ENCODE results near the gene DND1. TPM values are rescaled to one million over a fixed set of nuclear protein-coding genes. Genes with fewer than 3 reads are reported as not detected.
"Not testable (repeated sequence)": the region's sequence is repeated elsewhere in the genome, so short reads cannot be mapped to it uniquely, and the experiment has no call there.

Gene DND1
- polyA plus RNA-seq, 3 donors = 2.3 TPM; not detected in 2

DNA sequence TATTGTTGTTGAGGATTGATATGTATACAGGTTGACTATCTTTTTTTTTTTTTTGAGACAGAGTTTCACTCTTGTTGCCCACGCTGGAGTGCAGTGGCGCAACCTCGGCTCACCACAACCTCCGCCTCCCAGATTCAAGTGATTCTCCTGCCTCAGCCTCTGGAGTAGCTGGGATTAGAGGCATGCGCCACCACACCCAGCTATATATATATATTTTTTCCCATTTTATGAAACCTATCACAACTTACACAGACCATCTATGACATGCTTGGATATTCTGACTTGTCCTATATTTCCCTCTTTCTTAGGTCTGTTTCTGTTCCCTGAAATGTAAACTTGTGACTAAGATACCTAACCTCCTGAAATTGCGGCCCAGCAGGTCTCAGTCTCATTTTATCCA lies 45.4 kb downstream of the DND1 start:
- intact Hi-C loops (cut with micrococcal nuclease) = no loop called here
- Mint-ChIP-seq H3K27me3 (ENCODE audit: low read depth in 3 of 3) (peaks cover 0 to 2% (median 0%) of the 10 kb centered on the region in 3 donors), H3K27ac (peak overlapping the region; percentile 34 to 78 (median 61)), H3K4me3 (peak overlapping the region; percentile 64 to 100), H3K9me3 (peaks cover 4 to 17% (median 12%) of the 10 kb centered on the region in 7 donors), H3K4me1 (peaks cover 48% of the 10 kb centered on the region), H3K36me3 (peaks cover 35 to 54% of the 10 kb centered on the region in 2 donors)
- WGBS (ENCODE audit: insufficient coverage) = 100% methylated on average over 1 of the region's 6 CpGs
- Histone ChIP-seq H2AFZ (ENCODE audit: insufficient read depth, low read depth, low read length, poor library complexity, severe bottlenecking) (no peak overlapping the region), H3K27me3 (ENCODE audit: control insufficient read depth in 2 of 2, insufficient read depth in 2 of 2, low read length in 2 of 2) (no peaks in the 10 kb centered on the region), H3K27ac (ENCODE audit: low read depth in 1 of 2, low read length in 2 of 2) (peak overlapping the region in 1 of 2 donors; percentile 65), H3K4me2 (replicated peaks; ENCODE audit: extremely low read depth, low read length, poor library complexity, severe bottlenecking) (peak overlapping the region; percentile 100), H3K9ac (ENCODE audit: insufficient read depth, low read length, poor library complexity, severe bottlenecking) (no peak overlapping the region), H3K4me3 (replicated peaks in 1 of 3; ENCODE audit: low read depth in 2 of 3, low read length in 3 of 3) (peak overlapping the region in 1 of 3 experiments; percentile 97), H4K20me1 (ENCODE audit: insufficient read depth, low read length) (peaks cover 26% of the 10 kb centered on the region), H3K9me3 (replicated peaks in 1 of 2; ENCODE audit: control insufficient read depth in 1 of 2, insufficient read depth in 1 of 2, low read length in 2 of 2) (peaks cover 0 to 10% of the 10 kb centered on the region in 2 donors), H3K36me3 (replicated peaks in 1 of 2; ENCODE audit: control insufficient read depth in 1 of 2, insufficient read depth in 2 of 2, low read length in 2 of 2) (peaks cover 14 to 24% of the 10 kb centered on the region in 2 donors), H3K79me2 (ENCODE audit: insufficient read depth, low read length) (peaks cover 42% of the 10 kb centered on the region), H3K4me1 (ENCODE audit: control insufficient read depth in 1 of 2, insufficient read depth in 2 of 2, low read length in 2 of 2) (peaks cover 22 to 45% of the 10 kb centered on the region in 2 donors)
- DNase-seq = no peak
- TF ChIP-seq, protein P1, sequence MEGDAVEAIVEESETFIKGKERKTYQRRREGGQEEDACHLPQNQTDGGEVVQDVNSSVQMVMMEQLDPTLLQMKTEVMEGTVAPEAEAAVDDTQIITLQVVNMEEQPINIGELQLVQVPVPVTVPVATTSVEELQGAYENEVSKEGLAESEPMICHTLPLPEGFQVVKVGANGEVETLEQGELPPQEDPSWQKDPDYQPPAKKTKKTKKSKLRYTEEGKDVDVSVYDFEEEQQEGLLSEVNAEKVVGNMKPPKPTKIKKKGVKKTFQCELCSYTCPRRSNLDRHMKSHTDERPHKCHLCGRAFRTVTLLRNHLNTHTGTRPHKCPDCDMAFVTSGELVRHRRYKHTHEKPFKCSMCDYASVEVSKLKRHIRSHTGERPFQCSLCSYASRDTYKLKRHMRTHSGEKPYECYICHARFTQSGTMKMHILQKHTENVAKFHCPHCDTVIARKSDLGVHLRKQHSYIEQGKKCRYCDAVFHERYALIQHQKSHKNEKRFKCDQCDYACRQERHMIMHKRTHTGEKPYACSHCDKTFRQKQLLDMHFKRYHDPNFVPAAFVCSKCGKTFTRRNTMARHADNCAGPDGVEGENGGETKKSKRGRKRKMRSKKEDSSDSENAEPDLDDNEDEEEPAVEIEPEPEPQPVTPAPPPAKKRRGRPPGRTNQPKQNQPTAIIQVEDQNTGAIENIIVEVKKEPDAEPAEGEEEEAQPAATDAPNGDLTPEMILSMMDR (IDR thresholded peaks at IDR 0.05) = no peak

DNA sequence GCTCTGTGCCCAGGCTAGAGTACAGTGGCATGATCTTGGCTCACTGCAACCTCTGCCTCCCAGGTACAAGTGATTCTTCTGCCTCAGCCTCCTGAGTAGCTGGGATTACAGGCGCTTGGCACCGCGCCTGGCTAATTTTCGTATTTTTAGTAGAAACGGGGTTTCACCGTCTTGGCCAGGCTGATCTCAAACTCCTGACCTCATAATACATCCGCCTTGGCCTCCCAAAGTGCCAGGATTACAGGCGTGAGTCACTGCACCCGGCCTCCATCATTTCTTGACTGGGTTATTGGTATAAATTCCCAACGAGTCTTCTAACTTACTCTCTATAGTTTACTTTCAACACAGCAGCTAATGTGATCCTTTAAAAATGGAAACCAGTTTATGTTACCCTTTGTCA lies 48.5 kb downstream of the DND1 start:
- peak overlapping the region in 1 of 2 donors; percentile 17 for H3K27ac ChIP-seq (ENCODE audit: low read depth in 1 of 2, low read length in 2 of 2)
- Mint-ChIP-seq H3K4me1 (peaks cover 54% of the 10 kb centered on the region), H3K27ac (peak overlapping the region in 2 of 7 donors; percentile 5 to 25), H3K36me3 (peaks cover 15 to 31% of the 10 kb centered on the region in 2 donors), H3K9me3 (peaks cover 0 to 15% (median 7%) of the 10 kb centered on the region in 7 donors)
- H3K27me3 Mint-ChIP-seq (ENCODE audit: low read depth in 3 of 3); H4K20me1 ChIP-seq (ENCODE audit: insufficient read depth, low read length); H3K27me3 ChIP-seq (ENCODE audit: control insufficient read depth in 2 of 2, insufficient read depth in 2 of 2, low read length in 2 of 2); H3K4me3 ChIP-seq (replicated peaks in 1 of 3; ENCODE audit: low read depth in 2 of 3, low read length in 3 of 3); DNase-seq; H3K4me2 ChIP-seq (replicated peaks; ENCODE audit: extremely low read depth, low read length, poor library complexity, severe bottlenecking); intact Hi-C loops (cut with micrococcal nuclease); H3K36me3 ChIP-seq (replicated peaks in 1 of 2; ENCODE audit: control insufficient read depth in 1 of 2, insufficient read depth in 2 of 2, low read length in 2 of 2); H2AFZ ChIP-seq (ENCODE audit: insufficient read depth, low read depth, low read length, poor library complexity, severe bottlenecking); H3K9ac ChIP-seq (ENCODE audit: insufficient read depth, low read length, poor library complexity, severe bottlenecking); H3K4me3 Mint-ChIP-seq: not testable (repeated sequence)
- 90% methylated on average over 7 of the region's 10 CpGs for WGBS (ENCODE audit: insufficient coverage)
- peaks cover 0 to 10% of the 10 kb centered on the region in 2 donors for H3K9me3 ChIP-seq (replicated peaks in 1 of 2; ENCODE audit: control insufficient read depth in 1 of 2, insufficient read depth in 1 of 2, low read length in 2 of 2)
- peaks cover 30 to 43% of the 10 kb centered on the region in 2 donors for H3K4me1 ChIP-seq (ENCODE audit: control insufficient read depth in 1 of 2, insufficient read depth in 2 of 2, low read length in 2 of 2)
- H3K79me2 ChIP-seq (ENCODE audit: insufficient read depth, low read length) = peaks cover 11% of the 10 kb centered on the region

DNA sequence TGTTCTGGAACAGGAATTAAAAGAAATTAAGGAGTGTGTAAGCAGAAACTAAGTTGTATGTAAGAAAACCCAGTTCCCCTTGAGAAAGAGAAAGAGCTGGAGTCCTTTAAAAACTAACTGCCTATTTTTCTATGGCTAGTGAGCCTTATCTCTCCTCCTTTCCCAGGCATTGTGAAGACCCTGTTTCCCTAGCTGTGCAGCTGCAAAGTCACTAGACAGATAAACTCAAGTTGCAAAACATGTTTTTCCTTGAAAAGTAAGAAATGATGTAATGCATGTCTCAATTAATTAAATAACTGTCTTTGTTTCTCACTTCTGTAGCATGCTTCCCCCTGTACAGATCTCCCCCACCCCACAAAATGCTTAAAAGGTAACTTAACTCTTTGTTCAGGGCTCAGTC lies 50.3 kb downstream of the DND1 start:
- Mint-ChIP-seq H3K9me3 (peaks cover 4 to 12% (median 4%) of the 10 kb centered on the region in 7 donors), H3K36me3 (peaks cover 18 to 22% of the 10 kb centered on the region in 2 donors), H3K27ac (peak overlapping the region in 4 of 7 donors; percentile 5 to 77 (median 50)), H3K4me1 (peaks cover 41% of the 10 kb centered on the region)
- H3K27ac ChIP-seq (ENCODE audit: low read depth in 1 of 2, low read length in 2 of 2); H3K4me2 ChIP-seq (replicated peaks; ENCODE audit: extremely low read depth, low read length, poor library complexity, severe bottlenecking); H4K20me1 ChIP-seq (ENCODE audit: insufficient read depth, low read length); DNase-seq; H3K4me3 Mint-ChIP-seq; intact Hi-C loops (cut with micrococcal nuclease); H3K9ac ChIP-seq (ENCODE audit: insufficient read depth, low read length, poor library complexity, severe bottlenecking); H3K9me3 ChIP-seq (replicated peaks in 1 of 2; ENCODE audit: control insufficient read depth in 1 of 2, insufficient read depth in 1 of 2, low read length in 2 of 2); H3K36me3 ChIP-seq (replicated peaks in 1 of 2; ENCODE audit: control insufficient read depth in 1 of 2, insufficient read depth in 2 of 2, low read length in 2 of 2); H3K79me2 ChIP-seq (ENCODE audit: insufficient read depth, low read length); H2AFZ ChIP-seq (ENCODE audit: insufficient read depth, low read depth, low read length, poor library complexity, severe bottlenecking); H3K27me3 Mint-ChIP-seq (ENCODE audit: low read depth in 3 of 3); H3K27me3 ChIP-seq (ENCODE audit: control insufficient read depth in 2 of 2, insufficient read depth in 2 of 2, low read length in 2 of 2): not testable (repeated sequence)
- Histone ChIP-seq H3K4me3 (replicated peaks in 1 of 3; ENCODE audit: low read depth in 2 of 3, low read length in 3 of 3) (peak overlapping the region in 1 of 3 experiments; percentile 25), H3K4me1 (ENCODE audit: control insufficient read depth in 1 of 2, insufficient read depth in 2 of 2, low read length in 2 of 2) (peaks cover 16 to 25% of the 10 kb centered on the region in 2 donors)

All from CD14-positive monocyte (primary cell).